GM18517 (cell line): ENCODE measurements around the gene DNLZ.

Experiments
- ATAC-seq: cut with Tn5 transposase; IDR thresholded peaks from one replicate; pipeline ENCODE4 v1.9.1; 2021; ENCODE audit warnings: mild to moderate bottlenecking, moderate library complexity; ENCODE audit not compliant: unreplicated experiment

DNLZ gene

DNA sequence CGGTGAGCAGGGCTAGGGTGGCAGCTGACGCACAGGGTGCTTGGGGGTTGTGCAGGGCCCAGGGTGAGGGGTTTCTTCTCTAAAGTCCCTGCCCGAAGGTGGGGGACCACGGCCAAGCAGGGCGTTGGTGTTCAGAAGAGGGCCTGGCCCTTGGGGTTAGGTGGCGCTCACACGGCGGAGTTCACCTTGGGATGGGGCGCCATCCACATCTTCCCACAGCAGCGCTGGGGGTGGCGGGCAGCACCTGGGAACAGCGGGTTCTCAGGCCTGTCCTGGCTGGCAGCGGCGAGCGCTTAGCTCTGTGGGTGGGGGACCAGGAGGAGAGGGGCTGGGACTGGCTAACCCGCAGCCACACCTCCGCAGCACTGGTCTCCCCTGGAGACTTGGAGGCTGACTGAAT is 30.1 kb downstream of the DNLZ start:
- no peak for ATAC-seq

- no peak for ATAC-seq
Measured at GRCh38 chr9:136333045-136333444, 30.5 kb downstream of the DNLZ start.

GRCh38 chr9:136332482-136332983 is 31.0 kb downstream of the DNLZ start:
- no peak for ATAC-seq

DNA sequence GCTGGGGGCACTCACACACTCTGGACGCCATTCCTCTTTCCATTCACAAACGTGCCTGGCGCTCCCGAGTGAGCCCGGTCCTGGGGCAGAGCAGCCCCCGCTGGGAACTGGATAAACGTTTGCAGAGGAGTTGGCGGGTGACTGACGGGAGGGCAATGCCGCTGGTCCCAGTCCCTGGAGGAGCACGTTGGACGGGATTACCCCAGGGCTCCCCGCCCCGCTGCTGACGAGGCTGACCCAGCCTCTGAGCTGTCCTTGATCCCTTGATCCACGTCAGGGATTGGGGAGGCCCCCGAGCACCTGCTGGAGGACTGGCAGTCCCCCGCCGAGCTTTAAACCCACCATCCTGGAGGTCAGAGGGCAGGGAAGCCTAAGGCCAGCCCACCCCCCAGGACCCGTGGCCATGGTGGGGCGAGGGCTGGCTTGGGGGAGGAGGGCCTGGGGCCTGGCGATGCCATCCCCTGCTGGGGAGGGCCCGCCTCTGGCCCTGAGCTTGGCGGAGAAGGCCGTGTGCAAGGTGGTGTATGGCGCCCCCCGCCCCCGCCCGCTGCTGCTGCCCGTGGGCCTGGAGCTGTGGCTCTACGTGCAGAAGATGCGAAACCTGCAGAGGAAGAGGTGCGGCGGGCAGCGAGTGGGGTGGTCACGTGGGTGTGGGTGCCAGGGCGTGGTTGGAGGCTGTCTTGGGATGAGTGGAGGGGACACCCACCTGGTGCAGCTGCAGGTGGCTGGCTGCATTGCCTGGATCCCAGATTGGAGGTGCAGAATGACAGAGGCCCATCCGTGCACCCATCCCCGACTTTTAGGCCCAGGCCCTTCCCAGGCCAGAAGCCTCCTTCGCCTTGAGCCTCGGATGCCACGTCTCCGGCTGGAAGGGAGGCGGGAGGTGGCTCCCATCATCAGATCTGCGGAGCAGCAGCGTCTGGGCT is 31.7 kb downstream of the DNLZ start:
- ATAC-seq, result no peak

- ATAC-seq, result no peak
Measured at GRCh38 chr9:136331030-136331429, 32.5 kb downstream of the DNLZ start.

- ATAC-seq, result no peak
Measured at GRCh38 chr9:136330406-136330990, 33.0 kb downstream of the DNLZ start.

DNA sequence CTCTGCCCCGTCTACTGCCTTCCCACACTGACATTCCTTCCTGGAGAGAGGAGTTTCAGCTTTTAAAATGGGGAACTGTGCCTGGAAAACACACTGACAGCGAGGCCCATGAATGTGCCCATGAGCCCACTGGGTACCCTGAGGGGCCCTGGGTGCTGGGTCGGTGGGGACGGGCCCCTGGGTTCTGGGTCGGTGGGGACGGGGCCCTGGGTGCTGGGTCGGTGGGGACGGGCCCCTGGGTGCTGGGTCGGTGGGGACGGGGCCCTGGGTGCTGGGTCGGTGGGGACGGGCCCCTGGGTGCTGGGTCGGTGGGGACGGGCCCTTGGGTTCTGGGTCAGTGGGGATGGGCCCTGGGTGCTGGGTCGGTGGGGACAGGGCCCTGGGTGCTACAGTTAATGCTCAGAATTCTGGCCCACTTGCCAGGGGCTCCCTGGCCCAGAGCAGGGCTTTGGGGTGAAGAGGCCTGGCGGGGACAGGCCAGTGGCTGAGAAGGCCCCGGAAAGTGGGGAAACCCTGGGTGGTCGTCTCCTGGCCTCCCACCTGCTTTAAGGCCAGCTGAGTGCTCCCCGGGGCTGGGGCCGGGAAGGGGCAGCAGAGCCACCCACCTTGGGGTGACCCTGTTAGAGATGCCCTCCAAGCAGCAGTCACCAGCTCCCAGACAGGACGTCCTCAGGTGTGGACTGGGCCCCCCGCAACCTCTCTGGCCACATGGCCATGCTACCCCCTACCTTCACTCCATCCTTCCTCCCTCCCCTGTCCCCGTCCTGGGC is 33.7 kb downstream of the DNLZ start:
- ATAC-seq, result no peak

GRCh38 chr9:136329211-136329627 is 34.3 kb downstream of the DNLZ start:
- no peak for ATAC-seq

DNA sequence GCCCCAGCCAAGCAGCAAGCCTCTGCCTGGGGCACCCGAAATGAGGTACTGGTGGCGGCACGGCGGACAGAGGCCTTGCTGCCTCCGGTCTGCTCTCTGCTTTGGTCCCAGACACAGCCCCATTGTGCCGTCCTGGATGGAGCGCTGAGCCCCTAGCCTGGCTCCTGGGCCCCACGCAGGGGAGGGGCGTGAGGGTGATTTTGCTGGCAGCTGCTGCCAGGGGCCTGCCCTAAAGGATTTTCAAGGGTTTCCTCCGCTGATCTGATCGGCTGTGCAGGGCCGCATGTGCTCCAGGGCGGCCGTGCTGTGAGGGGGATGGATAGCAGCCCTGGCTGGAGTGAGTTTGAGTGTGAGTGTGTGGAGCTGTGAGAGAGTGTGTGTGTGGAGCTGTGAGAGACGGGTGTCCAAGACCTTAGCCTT is 34.9 kb downstream of the DNLZ start:
- ATAC-seq, result no peak

GRCh38 chr9:136328011-136328621 is 35.4 kb downstream of the DNLZ start:
- ATAC-seq, result no peak

DNA sequence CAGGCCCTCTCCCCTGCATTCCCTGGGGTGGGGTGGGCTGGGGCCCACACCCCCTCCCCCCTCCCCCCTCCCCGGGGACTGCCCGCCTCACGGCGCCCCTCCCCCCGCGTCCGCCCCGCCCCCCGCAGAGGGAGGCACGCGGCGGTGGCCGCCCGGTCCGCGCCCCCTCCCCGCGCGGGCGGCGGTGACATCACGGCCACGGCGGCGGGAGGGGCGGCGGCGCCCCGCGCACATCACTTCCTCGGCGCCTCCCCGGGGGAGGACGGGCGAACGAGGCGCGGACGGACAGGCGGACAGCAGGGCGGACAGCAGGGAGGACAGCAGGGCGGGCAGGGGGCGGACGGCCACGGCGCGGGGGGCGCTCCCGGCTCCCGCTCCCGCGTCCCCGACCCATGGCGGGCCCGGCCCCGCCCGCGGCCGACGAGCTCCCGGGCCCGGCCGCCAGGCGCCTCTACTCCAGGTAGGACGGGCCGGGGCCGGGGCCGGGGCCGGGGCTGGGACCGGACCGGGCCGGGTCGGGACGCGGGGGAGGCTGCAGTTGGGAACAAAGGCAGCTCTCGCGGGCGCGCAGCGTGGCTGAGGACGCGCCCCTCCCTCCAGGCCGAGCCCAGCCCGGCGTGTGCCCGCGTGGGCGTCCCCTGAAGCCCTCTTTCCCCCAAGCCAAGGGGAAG is 36.1 kb downstream of the DNLZ start, which contains the start of gene GPSM1:
Gene GPSM1, plus strand, starts transcription at position 236 of the 671 bp plus-strand sequence. Its CDS starts 157 bp downstream, at position 393.
- no peak for ATAC-seq

DNA sequence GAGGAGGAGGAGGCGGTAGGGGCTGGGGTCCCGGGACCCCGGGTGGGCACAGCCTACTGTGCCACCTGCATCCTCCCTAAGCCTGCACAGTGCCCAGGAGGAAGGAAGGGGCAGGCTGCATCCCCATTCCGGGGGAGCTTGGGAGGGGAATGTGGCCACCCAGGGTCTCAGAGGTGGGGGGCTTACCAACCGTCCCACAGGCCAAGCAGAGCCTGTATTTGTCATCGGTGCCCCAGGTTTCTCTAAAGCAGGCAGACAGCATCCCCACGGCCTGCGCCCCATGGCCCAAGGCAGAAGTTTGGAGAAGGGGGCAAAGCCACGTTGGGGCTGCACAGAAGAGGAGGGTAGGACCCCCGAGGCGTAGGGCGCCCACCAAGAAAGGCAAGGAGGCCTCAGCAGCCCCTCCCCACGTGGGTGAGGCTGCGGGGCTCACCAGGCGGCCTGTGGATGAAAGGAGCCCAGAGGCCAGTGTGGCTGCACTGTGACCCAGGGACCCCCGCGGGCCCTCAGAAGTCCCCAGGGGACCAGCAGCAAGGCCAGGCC is 36.7 kb downstream of the DNLZ start:
- ATAC-seq, result no peak

DNA sequence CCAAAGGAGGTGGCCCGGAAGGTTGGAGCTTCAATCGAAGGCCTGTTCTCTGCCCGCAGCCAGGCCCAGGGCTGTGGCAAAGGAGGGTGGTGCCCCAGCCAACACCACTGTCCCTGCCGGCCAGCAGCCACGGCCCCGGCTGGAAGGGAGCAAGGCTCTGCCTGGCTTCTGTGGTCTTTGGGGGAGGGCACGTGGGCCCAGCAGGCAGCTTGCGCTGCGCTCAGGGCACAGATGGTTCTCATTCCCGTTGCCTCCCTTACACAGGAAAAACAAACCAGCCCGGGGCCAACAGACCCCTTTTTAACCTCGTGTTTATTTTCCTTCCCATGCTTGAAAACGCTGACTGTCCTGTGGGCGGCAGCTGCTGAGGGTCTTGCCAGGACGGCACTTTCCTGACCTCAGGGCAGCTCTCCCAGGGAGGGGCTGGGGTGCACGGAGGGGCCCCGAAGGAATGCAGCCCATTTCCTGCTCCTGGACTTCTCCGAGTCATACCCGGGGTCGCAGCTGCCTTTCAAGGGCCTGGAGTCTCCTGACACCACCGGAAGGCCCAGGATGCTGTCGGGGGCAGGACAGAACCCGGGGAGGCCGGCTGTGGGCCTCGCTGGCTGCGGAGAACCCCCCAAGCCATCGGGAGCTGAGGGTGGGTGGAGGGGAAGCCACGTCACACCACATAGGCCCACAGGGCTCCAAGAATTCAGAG is 37.3 kb downstream of the DNLZ start:
- no peak for ATAC-seq

GRCh38 chr9:136325358-136325757 is 38.2 kb downstream of the DNLZ start:
- no peak for ATAC-seq

GRCh38 chr9:136324501-136325300 is 38.8 kb downstream of the DNLZ start:
- no peak for ATAC-seq

GRCh38 chr9:136323371-136323789 is 40.2 kb downstream of the DNLZ start:
- no peak for ATAC-seq

DNA sequence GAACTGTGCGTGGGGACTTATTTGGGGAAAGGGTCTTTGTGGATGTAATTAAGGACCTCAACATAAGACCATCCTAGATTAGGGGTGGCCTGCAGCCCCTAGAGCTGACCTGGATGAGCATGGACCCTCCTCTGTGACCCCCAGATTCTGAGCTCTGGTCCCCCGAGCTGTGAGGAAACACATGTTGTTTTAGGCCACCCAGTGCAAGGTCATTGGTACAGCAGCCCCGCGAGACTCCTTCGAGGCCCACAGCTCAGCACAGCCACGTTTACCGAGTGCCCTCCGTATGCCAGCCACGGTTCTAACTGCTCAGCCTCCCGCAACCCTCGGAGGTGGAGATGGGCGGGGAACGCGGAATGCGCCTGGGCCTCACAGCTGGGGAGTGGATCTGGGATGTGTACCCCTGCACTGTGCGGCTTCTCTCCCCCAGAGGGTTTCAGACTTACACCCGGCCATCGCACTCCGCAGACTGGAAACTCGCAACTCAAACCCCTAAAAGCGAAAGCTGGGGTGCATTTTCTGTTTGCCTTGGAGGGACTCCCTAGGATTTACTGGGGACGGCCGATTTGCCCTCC is 40.7 kb downstream of the DNLZ start:
- no peak for ATAC-seq

DNA sequence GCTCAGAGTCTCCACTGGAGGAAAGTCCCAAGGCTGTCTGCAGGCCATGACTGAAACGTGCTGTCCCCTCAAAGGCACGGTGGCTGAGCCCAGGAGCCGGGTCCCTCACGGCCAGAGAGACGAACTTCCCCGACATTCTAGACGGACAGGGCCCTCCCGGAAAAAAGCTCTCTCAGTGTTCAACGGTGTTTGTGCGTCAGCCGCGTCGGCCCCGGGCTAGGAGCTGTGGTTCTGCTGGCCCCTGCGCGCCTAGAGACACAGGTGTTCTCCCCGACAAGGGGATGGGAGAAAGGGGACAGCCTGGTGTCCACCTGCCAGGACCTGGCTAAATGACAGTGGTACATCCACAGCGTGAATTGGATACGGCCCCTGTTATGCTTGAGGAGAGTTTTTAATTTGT is 42.0 kb downstream of the DNLZ start:
- no peak for ATAC-seq
